Activated CD8-positive, alpha-beta memory T cell treated with anti-CD3 and anti-CD28 coated beads, Interleukin-2, amount 50 U/mL, for 1 hour (primary cell): ENCODE data around the gene PRF1.

ENCODE experiments used
- DNase-seq: peaks from one replicate; pipeline ENCODE4 v3.0.0-alpha.2; 2020; ENCODE audit errors: extremely low read depth

Gene PRF1

DNA sequence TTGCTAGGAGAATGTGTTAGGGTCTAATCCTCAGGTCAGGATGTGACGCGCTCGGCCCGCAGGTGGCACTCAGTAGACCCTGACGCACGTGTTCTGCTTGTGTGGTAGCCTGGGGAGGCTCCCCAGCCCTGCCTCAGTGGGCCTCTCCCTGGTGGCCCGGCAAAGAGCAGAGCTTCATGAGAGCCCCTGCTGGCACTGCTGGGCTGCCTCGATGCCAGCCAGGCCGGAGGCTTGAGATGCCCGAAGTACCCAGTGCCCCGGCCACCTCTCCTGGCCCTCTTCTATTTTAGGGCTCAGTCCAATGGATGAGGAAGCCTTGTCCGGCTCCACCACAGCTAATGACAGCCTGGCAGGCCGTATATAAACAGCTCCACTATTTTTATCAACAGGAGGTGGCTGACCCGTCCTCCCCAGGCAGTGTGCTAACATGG, 42.0 kb downstream of the PRF1 start:
- DNase-seq: no peak

- no peak for DNase-seq
Measured at GRCh38 chr10:70559861-70560260, 42.7 kb downstream of the PRF1 start.

GRCh38 chr10:70558871-70559810, 43.4 kb downstream of the PRF1 start:
- peak; percentile 45 for DNase-seq

- DNase-seq: no peak
Measured at GRCh38 chr10:70558295-70558694, 44.2 kb downstream of the PRF1 start.

GRCh38 chr10:70557876-70558275, 44.7 kb downstream of the PRF1 start:
- no peak for DNase-seq

GRCh38 chr10:70557086-70557845, 45.3 kb downstream of the PRF1 start:
- no peak for DNase-seq

GRCh38 chr10:70555371-70555770, 47.2 kb downstream of the PRF1 start:
- no peak for DNase-seq

GRCh38 chr10:70552586-70552985, 50.0 kb downstream of the PRF1 start:
- no peak for DNase-seq

DNA sequence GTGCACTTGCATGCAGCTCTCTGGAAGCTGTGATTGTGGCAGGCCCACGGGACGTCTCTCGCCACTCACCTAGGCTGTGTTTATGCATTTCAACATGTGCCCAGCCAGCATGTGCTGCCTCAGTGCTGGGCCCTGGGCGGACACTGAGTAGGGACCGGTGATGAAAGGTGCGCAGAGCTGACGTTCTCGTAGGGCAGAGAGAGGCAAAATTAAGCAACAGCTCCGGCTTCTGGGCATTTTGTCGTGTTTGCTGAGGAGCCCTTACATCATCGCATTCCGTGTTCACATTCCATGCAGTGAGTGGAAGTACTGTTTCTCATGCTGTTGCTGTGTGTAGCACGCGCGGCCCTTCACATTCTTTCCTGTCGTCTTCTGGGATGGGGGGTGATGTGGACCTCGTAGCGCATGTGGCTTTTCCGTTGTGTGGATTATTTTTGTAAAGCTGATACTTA, 50.5 kb downstream of the PRF1 start:
- no peak for DNase-seq

- DNase-seq: no peak
Measured at GRCh38 chr10:70551466-70551865, 51.1 kb downstream of the PRF1 start.

GRCh38 chr10:70550459-70550858, 52.1 kb downstream of the PRF1 start:
- no peak for DNase-seq

GRCh38 chr10:70549962-70550458, 52.5 kb downstream of the PRF1 start:
- peak; percentile 12 for DNase-seq

DNA sequence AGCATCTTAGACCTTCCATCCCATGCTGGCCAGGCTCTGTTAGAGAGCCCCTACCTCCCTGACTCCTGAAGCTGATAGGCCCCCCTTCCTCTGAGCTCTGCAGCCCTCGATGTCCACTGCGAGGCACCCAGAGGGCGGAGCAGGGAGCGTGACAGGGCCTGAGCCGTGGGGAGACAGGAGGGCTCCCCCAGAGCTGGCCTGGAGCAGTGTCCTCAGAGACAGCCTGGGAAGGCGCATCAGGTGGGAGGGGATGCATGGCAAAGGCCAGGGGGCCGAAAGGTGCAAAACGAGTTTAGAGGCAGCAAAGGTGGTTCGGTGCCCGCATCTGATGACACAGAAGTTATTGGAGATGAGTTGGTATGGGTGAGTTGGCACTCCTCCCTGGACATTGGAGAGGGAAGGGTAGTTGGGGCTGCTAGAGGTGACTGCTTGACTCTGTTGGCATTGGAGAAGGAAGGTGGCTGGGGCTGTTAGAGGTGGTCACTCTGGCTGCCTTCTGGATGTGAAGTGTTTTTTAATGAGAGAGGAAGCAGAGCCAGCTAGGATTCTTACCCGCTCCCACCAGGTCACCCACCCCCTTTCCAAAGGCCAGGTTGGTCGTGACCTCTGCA, 53.1 kb downstream of the PRF1 start:
- no peak for DNase-seq
